HG03457 (cell line): ENCODE measurements around the gene USP51.
"Not testable (repeated sequence)": the region's sequence is repeated elsewhere in the genome, so short reads cannot be mapped to it uniquely, and the experiment has no call there.

ENCODE experiments used
- ATAC-seq: cut with Tn5 transposase; IDR thresholded peaks from one replicate; pipeline ENCODE4 v1.9.1; 2021; ENCODE audit warnings: moderate number of reproducible peaks; ENCODE audit not compliant: unreplicated experiment

USP51 gene

DNA sequence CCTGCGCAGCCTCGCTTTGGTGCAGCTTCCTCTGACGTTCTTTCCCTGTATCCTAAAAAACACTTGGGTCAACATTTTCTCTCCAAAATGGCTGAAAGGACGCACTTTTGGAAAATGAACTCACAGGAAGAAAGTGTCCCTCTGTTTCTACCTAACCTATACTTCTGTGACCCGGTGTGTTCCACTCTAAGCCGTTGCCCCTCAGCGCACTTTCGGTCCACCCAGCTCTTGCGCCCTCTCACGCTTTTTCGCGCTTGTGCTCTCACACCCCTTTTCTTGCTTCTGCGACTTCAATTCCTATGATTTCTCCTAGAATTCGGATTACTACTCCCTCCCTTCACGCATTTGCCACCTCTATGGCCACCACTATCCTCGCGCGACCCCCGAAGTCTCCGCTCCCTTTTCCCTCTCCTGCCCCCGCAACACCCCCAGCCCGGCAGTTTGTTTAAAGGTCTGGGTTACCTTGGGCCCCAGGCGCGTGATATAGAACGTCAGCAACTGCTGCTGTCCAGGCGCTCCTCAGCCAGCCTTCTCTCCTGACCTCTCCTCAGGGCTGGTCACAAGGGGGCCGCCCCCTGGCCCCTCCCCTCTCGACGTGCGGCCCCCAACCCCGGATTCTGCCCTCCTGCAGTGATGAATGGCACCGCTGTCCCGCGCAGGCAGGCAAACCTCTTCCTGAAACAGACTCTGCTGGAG, at the start of gene USP51:
Gene USP51 (minus strand): TSS at position 535 of the 696 bp plus-strand sequence. CDS start 909 bp downstream, outside the sequence.
- ATAC-seq: no peak

DNA sequence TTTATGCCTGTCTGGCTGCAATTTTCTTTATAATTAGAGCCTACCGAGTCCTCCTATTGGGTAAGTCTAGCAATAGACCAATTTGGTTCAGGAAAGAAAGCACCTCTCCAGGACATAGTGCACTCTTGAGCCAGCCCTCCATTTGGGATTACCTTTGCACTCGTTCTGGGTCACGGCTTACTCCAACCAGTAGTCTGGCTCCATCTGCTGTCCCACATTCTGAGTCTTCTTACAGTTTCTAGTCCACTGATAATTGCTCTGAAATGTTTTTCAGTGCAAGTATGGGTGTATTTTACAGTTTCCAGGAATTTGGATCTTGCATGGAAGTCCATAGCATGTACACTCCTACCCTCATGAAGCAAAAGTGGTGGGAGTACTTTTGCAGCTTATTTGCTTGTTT, 34.8 kb upstream of the USP51 start:
- ATAC-seq: no peak

DNA sequence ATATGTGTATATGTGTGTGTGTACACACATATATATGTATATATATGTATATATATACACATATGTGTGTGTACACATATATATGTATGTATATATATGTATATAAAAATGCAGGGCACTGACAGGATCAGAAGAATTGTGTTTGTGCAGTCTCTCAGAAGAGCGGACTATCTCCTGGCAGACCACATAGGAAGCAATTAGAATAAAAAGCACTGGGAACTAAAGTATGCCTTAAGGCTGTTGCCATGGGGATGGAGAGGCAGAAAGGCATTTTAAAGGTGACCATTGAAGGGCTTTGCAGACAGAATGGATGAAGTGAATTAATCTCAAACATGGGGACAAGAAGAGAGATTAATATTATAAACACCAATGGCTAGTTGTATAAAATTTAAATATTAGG, 33.7 kb upstream of the USP51 start:
- ATAC-seq: no peak

DNA sequence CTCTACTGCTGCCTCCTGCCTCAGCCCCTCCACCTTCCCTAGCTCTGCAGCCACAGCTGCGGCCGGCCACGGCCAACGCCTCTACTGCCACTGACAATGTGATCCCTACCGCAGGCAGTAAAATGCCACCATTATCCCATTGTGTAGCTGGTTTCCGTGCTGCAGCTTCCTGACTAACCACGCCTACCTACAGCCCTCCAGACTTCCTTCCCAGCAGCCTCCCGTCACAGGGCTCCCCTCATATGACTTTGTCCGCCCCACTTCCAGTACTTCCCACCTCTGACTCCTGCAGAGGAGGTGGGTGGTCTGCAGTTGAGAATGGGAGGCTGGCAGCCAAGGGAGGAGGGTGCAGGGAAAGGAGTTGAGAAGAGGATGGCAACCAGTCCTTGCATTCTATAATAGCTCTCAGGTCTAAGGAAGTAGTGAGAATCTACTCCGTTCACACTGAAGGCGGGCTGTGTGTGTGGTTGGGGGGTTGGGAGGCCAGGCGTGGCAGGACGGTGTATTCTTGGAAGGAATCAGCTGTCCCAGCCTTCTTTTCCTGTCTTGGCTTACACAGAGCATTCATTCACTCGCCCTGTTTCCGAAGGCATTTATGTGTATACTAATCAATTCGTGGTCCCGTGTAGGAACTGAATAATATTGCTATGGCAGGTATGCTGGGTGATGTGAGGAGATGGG, 33.1 kb upstream of the USP51 start:
- ATAC-seq: no peak

DNA sequence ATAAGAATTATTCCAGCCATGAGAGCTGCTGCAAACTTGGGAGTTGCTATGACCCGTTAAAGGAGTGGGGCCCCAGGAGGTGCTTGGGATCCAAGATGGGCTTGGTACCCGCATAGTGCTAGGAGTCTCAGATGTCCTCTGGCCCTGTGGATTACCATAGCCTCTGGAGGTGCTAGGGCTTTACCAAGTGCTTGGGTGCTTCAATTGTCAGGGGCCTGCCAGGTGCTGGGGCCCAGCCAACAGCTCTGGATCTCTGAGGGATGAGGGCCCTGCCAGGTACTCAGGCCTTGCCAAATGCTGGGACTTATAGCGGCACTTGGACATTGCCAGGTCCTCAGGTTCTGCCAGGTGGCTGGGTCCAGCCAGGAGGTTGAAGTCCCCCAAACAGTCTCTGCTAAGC, 32.0 kb upstream of the USP51 start:
- no peak for ATAC-seq

DNA sequence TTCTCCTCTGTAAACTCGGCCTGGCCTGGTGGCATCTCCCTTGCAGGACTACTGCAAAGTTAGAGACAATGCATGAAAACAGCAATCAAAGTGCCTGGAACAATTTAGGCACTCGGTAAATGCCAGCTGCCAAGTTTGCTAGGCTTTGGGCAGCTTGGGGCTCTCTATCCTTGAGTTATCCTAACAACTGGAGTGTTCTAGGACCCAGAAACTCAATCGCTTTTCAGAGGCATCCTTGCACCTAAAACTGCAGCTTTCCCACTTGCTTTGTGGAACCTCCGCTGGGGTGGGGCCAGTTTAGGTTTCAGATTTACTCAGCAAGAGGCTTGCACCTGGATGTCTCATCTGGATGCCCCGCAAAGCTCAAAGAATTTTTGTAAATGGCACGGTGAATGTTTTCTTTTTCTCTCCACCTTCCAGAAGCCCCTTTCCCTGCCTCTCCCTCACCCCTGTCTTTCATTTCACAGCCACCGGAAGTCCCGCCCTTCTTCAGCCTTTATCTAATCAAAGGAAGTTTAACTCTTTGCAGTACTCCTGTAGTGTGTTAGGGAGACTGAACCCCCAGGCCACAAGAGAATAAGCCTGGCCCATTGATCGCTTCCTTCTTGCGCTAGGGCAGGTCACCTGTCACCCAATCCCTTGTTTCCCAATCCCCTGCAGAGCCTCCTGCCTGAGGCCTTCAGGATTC, 27.3 kb upstream of the USP51 start:
- ATAC-seq: not testable (repeated sequence)

DNA sequence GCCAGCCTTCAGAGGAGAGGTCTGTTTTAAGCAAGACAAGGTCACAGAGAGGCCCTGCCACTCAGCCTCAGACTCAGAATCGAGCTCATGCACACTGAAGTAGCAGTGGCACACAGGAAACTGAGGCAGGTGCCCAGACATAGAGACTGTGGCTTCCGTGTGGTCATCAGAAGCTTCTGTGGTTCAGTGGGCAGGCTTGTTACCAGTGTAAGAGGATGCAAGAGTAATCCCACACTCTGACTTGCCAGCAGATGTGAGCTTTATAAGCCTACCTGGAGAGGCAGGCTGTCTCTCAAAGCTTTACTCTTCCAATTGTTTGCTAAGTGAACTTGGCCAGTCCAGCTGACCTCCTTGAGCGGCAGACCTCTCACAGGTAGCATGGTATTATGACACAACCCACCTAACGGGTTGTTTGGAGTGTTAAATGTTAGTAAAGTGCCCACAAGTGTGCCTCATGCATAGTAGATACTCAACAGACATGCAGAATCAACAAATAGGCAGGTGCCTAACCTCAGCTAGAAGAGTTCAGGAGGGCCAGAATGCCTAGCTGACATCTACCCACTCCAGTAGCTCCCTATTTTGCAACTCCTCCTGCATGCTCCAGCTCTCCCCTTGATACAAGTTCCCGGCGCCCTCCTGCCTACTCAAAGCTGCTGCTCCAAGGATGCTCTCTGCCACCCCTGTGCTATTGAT, 23.5 kb upstream of the USP51 start:
- not testable (repeated sequence) for ATAC-seq

DNA sequence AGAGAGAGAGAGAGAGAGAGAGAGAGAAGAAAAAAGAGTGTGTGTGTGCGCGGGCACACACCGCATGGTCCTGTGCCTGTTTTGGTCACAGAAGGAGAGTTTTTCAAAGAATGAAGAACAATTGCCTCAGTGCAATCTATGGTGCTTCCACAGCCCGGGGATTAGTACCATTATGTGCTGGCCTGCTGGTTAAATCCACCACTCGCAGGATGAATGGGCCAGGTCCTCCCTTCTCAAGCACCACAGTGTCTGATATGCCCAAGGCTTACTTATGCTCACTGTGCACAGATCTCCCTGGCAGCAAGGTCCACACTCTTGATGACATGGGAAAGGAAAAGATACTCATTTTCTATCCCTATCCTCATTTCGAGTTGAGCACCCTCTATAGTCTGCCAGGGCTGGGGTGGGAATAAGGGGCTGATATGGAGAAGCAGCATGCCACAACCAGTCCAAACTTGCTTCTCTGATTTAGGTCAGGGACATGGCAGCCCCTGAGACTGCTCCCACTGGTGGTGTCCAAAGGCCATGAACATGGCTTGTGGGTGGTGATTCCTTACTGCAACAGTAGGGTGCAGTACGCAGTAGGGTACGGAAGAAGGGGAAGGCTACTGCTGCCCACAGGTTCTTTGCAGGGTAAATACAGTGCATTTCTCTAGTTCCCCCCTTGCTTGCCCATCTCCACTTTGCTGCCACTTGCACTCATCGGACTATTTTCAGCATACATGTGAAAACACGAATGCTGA, 18.9 kb upstream of the USP51 start:
- ATAC-seq: not testable (repeated sequence)

DNA sequence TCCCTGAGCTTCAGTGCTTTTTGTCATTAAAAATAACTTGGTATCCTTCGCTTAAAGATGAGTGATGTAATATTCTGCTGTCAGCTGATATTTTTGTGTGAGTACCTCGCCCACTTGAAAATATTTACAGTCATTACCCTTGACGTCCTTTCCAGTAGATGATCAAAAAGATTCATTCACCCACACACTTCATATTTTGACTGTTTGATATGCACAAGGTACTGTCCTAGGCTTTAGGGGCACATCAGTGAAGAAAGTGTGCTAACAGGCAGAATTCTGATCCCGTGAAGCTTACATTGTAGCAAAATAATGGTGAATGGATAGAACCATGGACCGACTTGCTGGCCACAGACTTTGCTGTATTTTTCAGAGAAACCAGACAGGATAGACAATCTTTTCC, 18.1 kb upstream of the USP51 start:
- ATAC-seq: not testable (repeated sequence)

DNA sequence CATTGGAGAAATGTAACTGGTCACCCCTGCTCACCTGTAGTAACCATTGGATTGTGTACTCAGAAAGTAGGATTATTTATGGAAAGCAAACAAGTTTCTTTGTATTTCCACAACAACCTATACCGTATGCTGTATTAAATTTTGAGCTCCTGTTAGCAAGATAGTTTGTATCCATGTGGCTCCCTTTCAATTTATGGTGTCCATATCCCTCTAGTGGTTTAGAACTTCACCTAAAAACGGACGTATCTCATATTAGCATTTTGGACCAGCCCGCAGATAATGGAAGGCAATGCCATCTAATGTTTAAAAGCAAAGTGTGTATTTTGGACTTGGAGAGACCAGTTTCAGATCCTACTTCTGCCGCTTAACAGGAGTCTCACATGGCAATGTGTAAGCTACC, 17.4 kb upstream of the USP51 start:
- not testable (repeated sequence) for ATAC-seq

DNA sequence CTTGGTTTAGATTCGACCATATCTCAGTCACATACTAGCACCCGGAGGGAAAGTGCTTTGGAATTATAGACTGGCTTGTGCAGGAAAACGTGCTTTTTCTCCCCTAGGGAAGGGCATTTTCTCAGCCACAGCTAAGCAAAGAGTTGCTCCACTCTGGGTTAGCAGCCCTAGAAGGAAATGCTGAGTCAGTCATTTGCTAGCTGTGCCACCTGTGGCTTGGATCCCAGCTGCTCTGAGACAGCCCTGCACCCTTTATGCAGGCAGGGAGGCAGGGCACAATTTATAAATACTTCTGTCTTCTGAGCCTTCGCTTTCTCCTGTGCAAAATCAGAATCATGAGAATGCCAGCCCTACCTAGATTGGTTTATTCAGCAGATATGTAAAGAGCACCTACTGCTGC, 1.3 kb upstream of the USP51 start:
- ATAC-seq: no peak

DNA sequence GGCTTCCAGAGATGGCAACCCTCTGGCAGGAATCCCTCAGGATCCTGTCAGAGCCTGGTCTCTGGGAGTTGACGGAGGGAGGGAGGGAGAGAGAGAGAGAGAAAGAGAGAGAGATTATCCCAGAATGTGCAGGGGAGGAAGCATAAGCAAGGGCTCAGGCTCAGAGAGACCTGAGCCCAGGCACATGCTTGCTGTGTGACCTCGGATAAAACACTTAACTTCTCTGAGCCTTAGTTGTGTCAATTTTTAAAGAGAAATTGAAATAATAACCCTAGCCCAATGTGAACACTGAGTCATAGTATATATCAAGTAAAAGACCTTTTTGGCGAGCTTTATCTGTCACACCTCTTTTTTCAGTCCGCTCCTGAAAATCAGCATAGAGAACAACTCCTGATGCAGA, 473 bp upstream of the USP51 start:
- no peak for ATAC-seq

DNA sequence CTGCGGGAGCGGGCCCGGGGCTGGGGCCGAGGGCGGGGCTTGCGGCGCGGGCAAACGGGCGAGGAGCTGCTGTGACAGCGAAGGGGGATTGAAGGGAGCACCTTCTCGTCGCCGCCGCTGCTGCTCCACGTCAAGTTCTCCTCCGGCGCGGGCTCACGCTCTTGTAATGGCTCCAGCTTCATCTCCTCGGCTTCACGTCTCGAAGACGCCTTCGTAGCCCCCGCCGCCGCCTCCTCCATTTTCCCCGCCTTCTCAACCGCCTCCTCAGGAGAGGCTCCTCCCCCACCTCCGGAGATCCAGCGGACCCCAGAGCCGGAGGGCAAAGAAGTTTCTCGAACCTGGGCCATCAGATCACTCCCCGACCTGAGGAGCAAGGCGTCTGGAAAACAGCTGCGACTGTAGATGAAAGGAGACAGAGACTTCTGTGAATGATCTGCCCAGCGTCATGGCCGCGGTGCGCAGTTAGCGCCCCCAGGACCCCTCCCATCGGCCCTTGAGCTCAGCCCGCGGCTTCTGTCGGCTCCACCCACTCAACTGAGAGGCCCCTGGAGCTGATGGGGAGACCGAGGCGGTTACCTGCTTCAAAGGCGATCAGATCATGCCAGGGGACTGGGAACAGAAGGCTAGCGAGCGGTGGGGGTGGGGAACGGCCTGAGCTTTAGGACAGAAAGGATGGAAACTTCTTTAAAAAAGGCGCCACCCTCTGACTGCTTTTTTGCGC, 895 bp downstream of the USP51 start:
- ATAC-seq: no peak

DNA sequence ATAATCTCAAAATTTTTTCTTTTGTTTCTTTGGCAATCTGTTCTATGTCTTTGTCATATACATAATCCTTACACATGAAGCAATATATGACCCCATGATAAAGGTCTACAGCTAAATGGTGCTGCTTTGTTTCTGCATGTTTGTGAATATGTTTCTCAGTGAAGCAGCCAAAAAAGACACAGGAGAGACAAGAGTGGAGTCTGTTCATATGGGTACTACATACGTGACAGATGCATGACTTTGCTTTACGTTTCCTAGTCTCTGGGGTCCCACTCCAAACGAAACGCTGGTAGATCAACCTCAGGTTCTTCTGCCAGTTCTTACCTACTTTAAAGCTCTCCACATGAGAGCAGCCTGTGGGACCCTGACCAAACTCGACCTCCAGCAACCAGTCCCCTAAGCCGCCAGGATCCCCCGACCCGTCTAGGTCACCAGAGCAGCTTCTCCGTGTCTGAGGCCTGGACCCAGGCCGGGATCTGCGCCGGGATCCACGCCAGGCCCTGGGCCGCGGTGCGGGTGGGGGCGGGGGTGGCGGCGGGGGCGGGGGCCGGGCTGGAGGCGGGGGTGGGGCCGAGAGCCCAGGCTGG, 1.5 kb downstream of the USP51 start:
- ATAC-seq: no peak

DNA sequence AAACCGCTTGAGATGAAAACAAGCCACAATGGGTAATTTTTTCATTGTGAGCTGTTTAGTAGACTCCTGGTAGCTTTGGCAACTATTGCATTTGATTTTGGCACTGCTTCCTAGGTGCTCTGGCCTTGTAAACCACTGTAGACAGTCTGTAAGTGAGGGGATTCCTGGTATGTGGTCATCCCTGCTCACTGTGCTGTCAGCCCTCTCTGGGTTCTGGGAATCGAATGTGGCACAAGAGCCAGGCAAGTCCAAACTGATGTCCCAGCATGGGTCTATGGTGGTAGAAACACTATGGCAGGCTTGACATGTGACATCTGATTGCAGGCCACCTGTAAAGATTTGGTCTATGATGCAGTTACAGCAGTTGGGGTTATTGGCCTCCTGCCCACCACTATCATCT, 2.5 kb downstream of the USP51 start:
- no peak for ATAC-seq

DNA sequence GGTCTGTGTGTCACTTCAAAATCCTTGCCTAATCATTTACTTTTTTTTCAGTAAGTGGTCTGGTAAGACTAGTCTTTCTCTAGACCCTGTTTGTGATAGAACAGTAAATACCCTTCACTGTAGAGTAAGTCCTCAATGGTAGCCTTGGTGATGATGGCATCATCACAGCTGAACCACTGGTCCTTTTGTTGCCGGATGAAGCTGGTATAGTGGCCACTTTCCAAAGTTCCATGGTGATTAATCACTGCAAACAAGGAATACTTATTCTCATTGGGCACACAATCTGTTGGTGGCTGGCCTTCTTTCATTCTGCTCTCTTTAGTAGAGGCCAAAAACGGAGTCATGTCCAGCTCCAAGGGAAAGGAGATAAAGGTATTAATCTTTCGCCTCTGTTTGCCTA, 2.9 kb downstream of the USP51 start:
- ATAC-seq: no peak

DNA sequence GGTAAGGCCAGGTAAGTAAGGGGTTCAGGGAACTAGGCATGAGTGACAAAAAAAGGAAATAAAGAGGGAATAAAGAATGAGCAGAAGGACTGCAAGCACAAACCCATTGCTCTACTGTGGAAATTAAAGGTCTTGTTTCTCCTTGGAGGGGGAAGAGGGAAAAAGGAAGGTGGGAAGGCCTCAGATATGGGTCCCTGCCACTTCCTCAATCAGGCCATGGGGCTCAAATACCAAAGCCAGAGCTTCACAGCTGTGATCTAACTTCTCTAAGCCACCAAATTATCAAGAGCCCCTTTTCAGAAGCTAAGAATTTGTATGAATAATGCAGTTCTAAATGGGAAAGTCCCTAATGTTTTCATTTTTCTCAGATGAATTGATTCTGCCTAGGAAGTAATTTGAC, 4.7 kb downstream of the USP51 start:
- ATAC-seq: no peak

DNA sequence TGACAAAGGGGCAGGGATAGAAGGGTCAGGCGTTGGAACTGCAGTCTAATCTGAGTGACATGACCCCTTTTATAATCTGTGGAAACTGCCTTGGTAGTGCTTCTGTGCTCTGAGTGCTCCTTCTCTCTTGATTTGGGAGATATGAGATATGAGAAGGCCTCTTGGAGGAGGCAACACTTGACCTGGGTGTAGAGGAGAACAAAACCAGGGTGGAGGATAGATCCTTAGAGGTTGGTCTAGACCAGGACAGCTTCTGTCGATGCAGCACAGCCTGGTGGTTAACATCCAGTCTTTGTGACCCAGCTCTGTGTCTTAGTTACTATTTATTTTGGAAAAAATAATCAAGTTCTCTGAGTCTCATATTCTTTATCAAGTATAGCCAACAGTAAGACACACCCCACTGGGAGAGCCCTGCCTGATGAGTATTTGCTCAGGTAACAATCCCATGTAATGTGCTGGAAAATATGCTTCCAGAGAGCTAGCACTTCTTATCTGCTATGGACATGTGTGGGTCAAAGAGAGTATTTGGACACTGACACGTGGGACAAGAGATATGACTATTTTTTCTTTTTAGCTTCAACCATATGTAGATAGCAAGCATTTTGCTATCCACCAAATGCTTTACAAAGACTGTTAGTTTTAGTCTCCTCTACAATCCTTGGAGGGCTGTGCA, 9.1 kb downstream of the USP51 start:
- no peak for ATAC-seq

DNA sequence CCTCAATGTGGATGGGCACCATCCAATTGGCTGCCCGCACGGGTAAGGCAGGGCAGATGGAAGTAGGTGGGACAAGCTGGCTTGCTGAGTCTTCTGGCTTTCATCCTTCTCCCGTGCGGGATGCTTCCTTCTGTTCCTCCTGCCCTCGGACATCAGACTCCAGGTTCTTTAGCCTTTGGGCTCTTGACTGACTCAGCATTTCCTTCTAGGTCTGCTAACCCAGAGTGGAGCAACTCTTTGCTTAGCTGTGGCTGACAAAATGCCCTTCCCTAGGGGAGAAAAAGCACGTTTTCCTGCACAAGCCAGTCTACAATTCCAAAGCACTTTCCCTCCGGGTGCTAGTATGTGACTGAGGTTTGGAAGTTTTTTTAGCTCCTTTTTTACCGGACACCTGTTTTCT, 9.7 kb downstream of the USP51 start:
- not testable (repeated sequence) for ATAC-seq
